Measurements from ENCODE around the gene HK1. TPM values are rescaled to one million over a fixed set of nuclear protein-coding genes. Genes with fewer than 3 reads are reported as not detected.

The HK1 gene
- total RNA-seq, 4 donors from 2014 or later, result 17.9 to 77.6 (median 43.6) TPM

DNA sequence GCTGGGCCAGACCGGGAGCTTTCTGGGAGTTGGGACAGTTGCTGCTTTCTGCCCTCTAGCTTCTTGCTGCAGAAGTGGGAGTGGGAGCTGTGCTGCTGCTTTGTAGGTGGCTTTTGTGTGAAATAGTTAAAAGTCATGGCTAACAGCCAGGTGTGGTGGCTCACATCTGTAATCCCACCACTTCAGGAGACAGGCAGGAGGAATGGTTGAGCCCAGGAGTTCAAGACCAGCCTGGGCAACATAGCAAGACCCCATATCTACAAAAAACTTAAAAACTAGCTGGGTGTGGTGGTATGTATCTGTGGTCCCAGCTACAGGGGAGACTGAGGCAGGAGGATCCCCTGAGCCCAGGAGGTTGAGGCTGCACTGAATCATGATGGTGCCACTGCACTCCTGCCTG is 124.8 kb downstream of the HK1 start:
- intact Hi-C loops (cut with DNase I; ENCODE audit: low total_unique reads), result no loop called here
- H3K4me3 ChIP-seq, result no peak overlapping the region
- no peak for DNase-seq
- no peak for TF ChIP-seq POLR2A (IDR thresholded peaks at IDR 0.05)
- TF ChIP-seq, protein P1, sequence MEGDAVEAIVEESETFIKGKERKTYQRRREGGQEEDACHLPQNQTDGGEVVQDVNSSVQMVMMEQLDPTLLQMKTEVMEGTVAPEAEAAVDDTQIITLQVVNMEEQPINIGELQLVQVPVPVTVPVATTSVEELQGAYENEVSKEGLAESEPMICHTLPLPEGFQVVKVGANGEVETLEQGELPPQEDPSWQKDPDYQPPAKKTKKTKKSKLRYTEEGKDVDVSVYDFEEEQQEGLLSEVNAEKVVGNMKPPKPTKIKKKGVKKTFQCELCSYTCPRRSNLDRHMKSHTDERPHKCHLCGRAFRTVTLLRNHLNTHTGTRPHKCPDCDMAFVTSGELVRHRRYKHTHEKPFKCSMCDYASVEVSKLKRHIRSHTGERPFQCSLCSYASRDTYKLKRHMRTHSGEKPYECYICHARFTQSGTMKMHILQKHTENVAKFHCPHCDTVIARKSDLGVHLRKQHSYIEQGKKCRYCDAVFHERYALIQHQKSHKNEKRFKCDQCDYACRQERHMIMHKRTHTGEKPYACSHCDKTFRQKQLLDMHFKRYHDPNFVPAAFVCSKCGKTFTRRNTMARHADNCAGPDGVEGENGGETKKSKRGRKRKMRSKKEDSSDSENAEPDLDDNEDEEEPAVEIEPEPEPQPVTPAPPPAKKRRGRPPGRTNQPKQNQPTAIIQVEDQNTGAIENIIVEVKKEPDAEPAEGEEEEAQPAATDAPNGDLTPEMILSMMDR (IDR thresholded peaks at IDR 0.05), result no peak
- H3K9me3 ChIP-seq, result no peaks in the 10 kb centered on the region
- peak overlapping the region; percentile 74 to 86 for H3K27ac ChIP-seq
- peaks cover 4 to 24% of the 10 kb centered on the region in 2 donors for H3K4me1 ChIP-seq
- H3K27me3 ChIP-seq, result no peaks in the 10 kb centered on the region
- H3K36me3 ChIP-seq, result no peaks in the 10 kb centered on the region

DNA sequence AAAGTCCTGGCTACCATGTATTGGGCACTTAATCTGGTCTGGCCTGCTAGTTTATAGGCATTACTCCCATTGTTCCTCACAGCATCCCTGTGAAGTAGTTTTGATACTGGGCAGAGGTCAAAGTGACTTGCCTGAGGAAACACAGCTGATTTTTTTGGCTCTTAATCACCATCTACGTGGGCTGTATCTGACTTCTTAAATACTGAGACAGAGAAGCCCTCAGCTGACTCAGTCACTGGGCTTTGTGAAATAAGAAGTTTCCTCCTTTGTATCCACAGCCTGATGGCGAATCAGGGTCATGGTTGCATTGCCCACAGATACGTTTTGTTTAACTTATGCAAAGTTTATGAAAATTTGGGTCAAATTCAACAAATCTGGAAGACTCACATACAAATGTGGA is 125.2 kb downstream of the HK1 start:
- Histone ChIP-seq H3K27ac (peak overlapping the region; percentile 74 to 86), H3K27me3 (no peaks in the 10 kb centered on the region), H3K36me3 (no peaks in the 10 kb centered on the region), H3K9me3 (no peaks in the 10 kb centered on the region), H3K4me1 (peaks cover 6 to 24% of the 10 kb centered on the region in 2 donors), H3K4me3 (no peak overlapping the region)
- intact Hi-C loops (cut with DNase I; ENCODE audit: low total_unique reads), result no loop called here
- DNase-seq, result peak; percentile 48 to 82
- TF ChIP-seq, protein P1 (IDR thresholded peaks at IDR 0.05), result no peak
- TF ChIP-seq POLR2A (IDR thresholded peaks at IDR 0.05), result no peak

DNA sequence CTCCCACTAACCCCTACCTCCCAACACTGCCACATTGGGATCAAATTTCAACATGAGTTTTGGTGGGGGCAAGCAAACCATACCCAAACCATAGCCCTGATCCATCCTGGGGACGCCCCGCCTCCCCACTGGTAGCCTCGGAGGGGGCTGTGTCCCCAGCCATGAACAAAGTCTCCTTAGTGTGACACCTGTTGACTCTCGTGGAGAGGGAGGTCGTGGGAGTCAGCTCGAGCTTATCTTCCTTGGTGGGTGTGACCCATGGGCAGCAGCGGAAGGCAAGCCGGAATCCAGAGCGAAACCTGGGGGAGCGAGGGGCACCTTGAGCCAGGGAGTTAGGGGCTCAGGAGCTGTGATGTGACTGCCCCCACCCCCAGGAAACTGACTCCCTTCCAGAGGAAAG is 126.5 kb downstream of the HK1 start:
- intact Hi-C loops (cut with DNase I; ENCODE audit: low total_unique reads), result no loop called here
- Histone ChIP-seq H3K9me3 (no peaks in the 10 kb centered on the region), H3K36me3 (no peaks in the 10 kb centered on the region), H3K27me3 (no peaks in the 10 kb centered on the region), H3K4me3 (no peak overlapping the region), H3K4me1 (peaks cover 6 to 29% of the 10 kb centered on the region in 2 donors), H3K27ac (peak overlapping the region; percentile 74 to 86)
- DNase-seq, result no peak
- TF ChIP-seq, protein P1 (IDR thresholded peaks at IDR 0.05), result no peak
- no peak for TF ChIP-seq POLR2A (IDR thresholded peaks at IDR 0.05)

DNA sequence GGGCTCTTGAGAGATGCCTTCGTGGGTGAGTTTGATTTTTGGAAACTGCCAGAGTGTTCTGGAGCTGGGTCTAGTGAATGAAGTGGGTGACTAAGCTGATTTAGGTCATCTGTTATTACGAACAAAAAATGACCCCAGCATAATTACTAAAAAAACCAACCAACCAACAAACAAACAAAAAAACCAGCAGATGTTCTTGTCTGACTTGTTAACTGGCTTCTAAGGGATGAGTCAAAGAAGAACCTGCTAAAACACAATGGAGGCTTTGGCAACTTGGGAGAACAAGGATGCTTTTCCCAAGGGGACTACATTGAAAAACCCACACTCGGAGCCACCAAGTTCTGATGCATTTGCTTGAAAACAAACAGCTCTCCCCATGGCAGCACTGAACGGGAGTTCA is 126.9 kb downstream of the HK1 start:
- intact Hi-C loops (cut with DNase I; ENCODE audit: low total_unique reads), result no loop called here
- Histone ChIP-seq H3K27ac (peak overlapping the region; percentile 74 to 86), H3K27me3 (no peaks in the 10 kb centered on the region), H3K9me3 (no peaks in the 10 kb centered on the region), H3K4me3 (no peak overlapping the region), H3K36me3 (no peaks in the 10 kb centered on the region), H3K4me1 (peaks cover 6 to 29% of the 10 kb centered on the region in 2 donors)
- no peak for DNase-seq
- no peak for TF ChIP-seq POLR2A (IDR thresholded peaks at IDR 0.05)
- TF ChIP-seq, protein P1 (IDR thresholded peaks at IDR 0.05), result no peak

DNA sequence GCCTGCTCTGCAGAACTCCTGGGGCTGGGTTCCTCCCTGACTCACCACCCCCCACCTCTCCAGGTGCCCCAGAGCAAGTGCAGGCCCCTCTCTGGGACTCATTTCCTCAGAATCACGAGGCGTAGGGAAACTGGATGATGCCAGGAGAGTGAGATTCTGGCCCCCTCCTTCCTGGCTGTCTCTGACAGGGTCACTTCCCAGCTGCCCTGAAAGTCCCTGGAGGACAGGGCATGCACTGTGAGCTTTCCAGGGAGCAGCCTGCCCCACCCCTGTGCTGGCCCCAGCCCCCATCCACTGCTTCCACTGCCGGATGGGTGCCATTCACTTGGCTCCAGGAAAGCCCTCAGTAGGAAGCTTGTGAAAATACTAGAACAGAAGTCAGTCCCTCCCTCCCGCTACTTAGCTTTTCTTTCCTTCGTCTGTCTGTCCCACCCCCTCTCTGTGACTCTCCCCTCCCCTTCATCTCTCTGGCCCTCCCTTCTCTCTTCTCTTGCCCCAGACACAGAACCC is 128.1 kb downstream of the HK1 start:
- H3K27ac ChIP-seq, result peak overlapping the region; percentile 74 to 86
- no peak overlapping the region for H3K4me3 ChIP-seq
- no peaks in the 10 kb centered on the region for H3K9me3 ChIP-seq
- intact Hi-C loops (cut with DNase I; ENCODE audit: low total_unique reads), result no loop called here
- no peaks in the 10 kb centered on the region for H3K27me3 ChIP-seq
- peaks cover 8 to 34% of the 10 kb centered on the region in 2 donors for H3K4me1 ChIP-seq
- H3K36me3 ChIP-seq, result no peaks in the 10 kb centered on the region
- TF ChIP-seq, protein P1 (IDR thresholded peaks at IDR 0.05), result no peak
- TF ChIP-seq POLR2A (IDR thresholded peaks at IDR 0.05), result no peak
- DNase-seq, result peak; percentile 57 to 59

All from uterus (tissue), 4 donors.